ENCODE results near the gene IFNA10.

DNA sequence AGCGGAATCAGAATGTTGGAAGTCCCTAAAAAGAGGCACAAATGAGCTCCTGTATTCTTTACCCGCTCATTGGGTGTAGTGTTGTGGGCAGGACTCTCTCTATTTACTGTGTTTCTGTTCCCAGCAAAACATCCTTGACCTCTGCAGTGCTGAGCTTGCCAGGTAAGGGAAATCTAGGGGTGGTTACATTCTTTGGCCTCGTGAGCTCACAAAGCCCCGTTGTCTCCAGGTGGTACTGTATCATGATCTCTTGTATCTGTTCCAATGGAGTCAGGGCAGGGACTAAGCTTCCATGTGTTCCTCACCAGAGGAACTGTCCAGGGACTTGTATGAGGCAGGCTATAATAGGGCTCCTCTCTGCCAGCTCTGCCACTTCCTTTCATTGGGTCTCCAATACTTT, 44.7 kb upstream of the IFNA10 start:
- TF ChIP-seq, protein P1, sequence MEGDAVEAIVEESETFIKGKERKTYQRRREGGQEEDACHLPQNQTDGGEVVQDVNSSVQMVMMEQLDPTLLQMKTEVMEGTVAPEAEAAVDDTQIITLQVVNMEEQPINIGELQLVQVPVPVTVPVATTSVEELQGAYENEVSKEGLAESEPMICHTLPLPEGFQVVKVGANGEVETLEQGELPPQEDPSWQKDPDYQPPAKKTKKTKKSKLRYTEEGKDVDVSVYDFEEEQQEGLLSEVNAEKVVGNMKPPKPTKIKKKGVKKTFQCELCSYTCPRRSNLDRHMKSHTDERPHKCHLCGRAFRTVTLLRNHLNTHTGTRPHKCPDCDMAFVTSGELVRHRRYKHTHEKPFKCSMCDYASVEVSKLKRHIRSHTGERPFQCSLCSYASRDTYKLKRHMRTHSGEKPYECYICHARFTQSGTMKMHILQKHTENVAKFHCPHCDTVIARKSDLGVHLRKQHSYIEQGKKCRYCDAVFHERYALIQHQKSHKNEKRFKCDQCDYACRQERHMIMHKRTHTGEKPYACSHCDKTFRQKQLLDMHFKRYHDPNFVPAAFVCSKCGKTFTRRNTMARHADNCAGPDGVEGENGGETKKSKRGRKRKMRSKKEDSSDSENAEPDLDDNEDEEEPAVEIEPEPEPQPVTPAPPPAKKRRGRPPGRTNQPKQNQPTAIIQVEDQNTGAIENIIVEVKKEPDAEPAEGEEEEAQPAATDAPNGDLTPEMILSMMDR (IDR thresholded peaks at IDR 0.05; ENCODE audit: low read depth, low read length): no peak
- no peak for TF ChIP-seq EZH2phosphoT487 (IDR thresholded peaks at IDR 0.05; ENCODE audit: low read depth)
